SK-N-SH (cell line): ENCODE measurements around the gene COQ3. TPM values are rescaled to one million over a fixed set of nuclear protein-coding genes. Genes with fewer than 3 reads are reported as not detected.

Experiments used
- CTCF ChIA-PET: fragments of 300-600, 350-600 bp; formaldehyde crosslinking; extraction: SDS; loops from one replicate; lab custom pipeline; 2021; lab: Yijun Ruan, JAX
- POLR2A ChIA-PET: fragments of 350-600 bp; sonication (Branson Sonifier 250); formaldehyde crosslinking; extraction: SDS; loops from one replicate; lab custom pipeline; 2020; ENCODE audit warnings: antibody characterized with exemption, inconsistent platforms; lab: Yijun Ruan, JAX
- DNase-seq: peaks from one replicate; pipeline ENCODE4 v3.0.0; 2012
- H2AFZ ChIP-seq: fragments of 200-600 bp; sonication (generic); 2 replicates; pipeline ENCODE4 v1.8.1; 2016; ENCODE audit warnings: antibody characterized with exemption, mild to moderate bottlenecking, low read depth
- H3F3A ChIP-seq: fragments of 200-600 bp; sonication (generic); replicated peaks from 2 replicates; pipeline ENCODE3; 2016; ENCODE audit warnings: antibody characterized with exemption, mild to moderate bottlenecking; ENCODE audit not compliant: insufficient read depth
- H3K27ac ChIP-seq, 2 experiments: fragments of 200-500 bp in 1 of 2; fragments of 200-600 bp in 1 of 2; sonication (Bioruptor generic) in 1 of 2; sonication (generic), shearing (Covaris generic) in 1 of 2; 2 replicates each; pipeline versions ENCODE4 v1.5.1 to v1.6.1; 2014 to 2016; ENCODE audit warnings: low read depth in 2 of 2, inconsistent platforms in 1 of 2, low read length in 1 of 2, mild to moderate bottlenecking in 1 of 2, mixed read lengths in 1 of 2
- H3K27me3 ChIP-seq: fragments of 200-600 bp; sonication (generic), shearing (Covaris generic); 2 replicates; pipeline ENCODE4 v1.6.1; 2016; ENCODE audit warnings: mixed run types; ENCODE audit not compliant: insufficient read depth
- H3K36me3 ChIP-seq, 2 experiments: fragments of 200-500 bp in 1 of 2; fragments of 200-600 bp in 1 of 2; sonication (Bioruptor generic) in 1 of 2; sonication (generic) in 1 of 2; replicated peaks in 1 of 2; 2 replicates each; pipeline versions ENCODE3 to v1.5.1; 2014 to 2016; ENCODE audit warnings: low read length in 1 of 2, mild to moderate bottlenecking in 1 of 2; ENCODE audit not compliant: insufficient read depth in 2 of 2, control insufficient read depth in 1 of 2
- H3K4me1 ChIP-seq, 2 experiments: fragments of 200-500 bp in 1 of 2; fragments of 200-600 bp in 1 of 2; sonication (Bioruptor generic) in 1 of 2; sonication (generic), shearing (Covaris generic) in 1 of 2; 2 replicates each; pipeline versions ENCODE4 v1.5.1 to v1.6.1; 2014 to 2016; ENCODE audit warnings: low read depth in 1 of 2, low read length in 1 of 2, mixed run types in 1 of 2; ENCODE audit not compliant: insufficient read depth in 2 of 2, control insufficient read depth in 1 of 2
- H3K4me2 ChIP-seq: fragments of 200-600 bp; sonication (generic), shearing (Covaris generic); 2 replicates; pipeline ENCODE4 v1.6.1; 2017; ENCODE audit warnings: mixed run types
- H3K4me3 ChIP-seq, 2 experiments: fragments of 200-500 bp in 1 of 2; fragments of 200-600 bp in 1 of 2; sonication (Bioruptor generic) in 1 of 2; sonication (generic), shearing (Covaris generic) in 1 of 2; 2 replicates each; pipeline versions ENCODE4 v1.5.1 to v1.8.1; 2014 to 2016; ENCODE audit warnings: low read depth in 2 of 2, inconsistent platforms in 1 of 2, low read length in 1 of 2, mild to moderate bottlenecking in 1 of 2, mixed read lengths in 1 of 2, moderate library complexity in 1 of 2
- H3K79me2 ChIP-seq: fragments of 200-600 bp; sonication (generic); 2 replicates; pipeline ENCODE4 v1.8.1; 2017; ENCODE audit warnings: mild to moderate bottlenecking; ENCODE audit not compliant: insufficient read depth
- H3K9ac ChIP-seq: fragments of 200-600 bp; sonication (generic); 2 replicates; pipeline ENCODE4 v1.6.1; 2017; ENCODE audit warnings: mixed run types
- H3K9me2 ChIP-seq: fragments of 200-600 bp; sonication (generic); 2 replicates; pipeline ENCODE4 v1.6.1; 2017; ENCODE audit warnings: mixed run types
- H3K9me3 ChIP-seq: fragments of 200-600 bp; sonication (generic); 2 replicates; pipeline ENCODE4 v1.6.1; 2017; ENCODE audit warnings: mixed run types, mild to moderate bottlenecking, moderate library complexity
- H4K20me1 ChIP-seq: fragments of 200-600 bp; sonication (generic); 2 replicates; pipeline ENCODE4 v1.6.1; 2017; ENCODE audit warnings: mild to moderate bottlenecking, mixed run types; ENCODE audit not compliant: insufficient read depth
- CHD2 ChIP-seq: fragments of 150-350 bp; IDR thresholded peaks from 2 replicates; pipeline ENCODE4 v1.6.1; 2018; ENCODE audit warnings: low read length; ENCODE audit not compliant: partially characterized antibody
- ELF1 ChIP-seq: IDR thresholded peaks from 2 replicates; pipeline ENCODE4 v1.4.0; 2012
- EP300 ChIP-seq, 2 experiments: IDR thresholded peaks; 2 replicates each; pipeline versions ENCODE4 v1.4.0 to v1.6.1; 2012; ENCODE audit warnings: borderline replicate concordance in 1 of 2, low read depth in 1 of 2, low read length in 1 of 2
- FOXJ3 ChIP-seq: sonication (generic); formaldehyde crosslinking; IDR thresholded peaks from 2 replicates; pipeline ENCODE4 v1.5.1; 2020; ENCODE audit warnings: mild to moderate bottlenecking, missing genetic modification reagents
- IRF3 ChIP-seq: fragments of 150-350 bp; IDR thresholded peaks from 2 replicates; pipeline ENCODE4 v1.6.1; 2016; ENCODE audit warnings: mild to moderate bottlenecking, low read depth, low read length
- JUND ChIP-seq: IDR thresholded peaks from 2 replicates; pipeline ENCODE4 v1.4.0; 2012
- NFIC ChIP-seq: IDR thresholded peaks from 2 replicates; pipeline ENCODE4 v1.4.0; 2012; ENCODE audit warnings: borderline replicate concordance
- NRF1 ChIP-seq: IDR thresholded peaks from 2 replicates; pipeline ENCODE4 v1.6.1; 2012; ENCODE audit warnings: low read depth, mild to moderate bottlenecking, low read length
- POLR2AphosphoS5 ChIP-seq: IDR thresholded peaks from 2 replicates; pipeline ENCODE4 v1.6.1; 2012; ENCODE audit warnings: low read depth, low read length
- RAD21 ChIP-seq: IDR thresholded peaks from 2 replicates; pipeline ENCODE4 v1.6.1; 2012; ENCODE audit warnings: mild to moderate bottlenecking, low read length
- RCOR1 ChIP-seq: fragments of 150-350 bp; IDR thresholded peaks from 2 replicates; pipeline ENCODE4 v1.6.1; 2017; ENCODE audit warnings: antibody characterized with exemption, low read length
- REST ChIP-seq: IDR thresholded peaks from 2 replicates; pipeline ENCODE4 v1.6.1; 2012; ENCODE audit warnings: mild to moderate bottlenecking, low read depth, low read length, moderate library complexity
- RXRA ChIP-seq: IDR thresholded peaks from 2 replicates; pipeline ENCODE4 v1.4.0; 2012; ENCODE audit warnings: low read depth, mild to moderate bottlenecking, borderline replicate concordance
- TCF12 ChIP-seq: IDR thresholded peaks from 2 replicates; pipeline ENCODE4 v1.4.0; 2012
- USF1 ChIP-seq: IDR thresholded peaks from 2 replicates; pipeline ENCODE4 v1.4.0; 2012; ENCODE audit warnings: low read depth, borderline replicate concordance
- WGBS: methylation state at CpG from one replicate; pipeline ENCODE4 v1.1.6; 2017; ENCODE audit warnings: low lambda C conversion rate; 5-methylcytosine and 5-hydroxymethylcytosine counted together
- polyA plus RNA-seq, 3 experiments: library from polyadenylated mRNA; depleted of rRNA; stranded (reverse); fragments of >200 nt; gene quantifications; 2 replicates each; pipeline ENCODE4 v1.2.3, GENCODE V29; 2012

COQ3 gene
- polyA plus RNA-seq, 1 of the 3 experiments (the other 2 are of a cell fraction) = 6.4 TPM

GRCh38 chr6:99334526-99335127 lies 59.4 kb downstream of the COQ3 start (continued):
- no peak for TF ChIP-seq REST
- TF ChIP-seq FOXJ3 (CRISPR knock-in tag) = no peak
- peak; percentile 78 for TF ChIP-seq RAD21

GRCh38 chr6:99333068-99333467 lies 60.9 kb downstream of the COQ3 start:
- peaks cover 0 to 19% of the 10 kb centered on the region in 2 experiments for H3K36me3 ChIP-seq
- ChIA-PET CTCF (interaction anchor here (1.4 kb wide), 1 partner anchor 92 kb away, joined by 3 read pairs; the partner anchor contains the start of gene PNISR), POLR2A (no interaction called here)
- no peaks in the 10 kb centered on the region for H3K9me3 ChIP-seq
- H4K20me1 ChIP-seq = no peaks in the 10 kb centered on the region
- TF ChIP-seq NRF1 (no peak), RXRA (no peak), USF1 (no peak), JUND (no peak), RCOR1 (no peak), ELF1 (no peak), POLR2AphosphoS5 (no peak), EP300 (IDR thresholded peaks at IDR 0.05; ENCODE audit: borderline replicate concordance in 1 of 2, low read depth in 1 of 2, low read length in 1 of 2) (no peak), IRF3 (no peak), TCF12 (no peak), NFIC (no peak), CHD2 (no peak)
- no peak for DNase-seq
- H3K9ac ChIP-seq = no peak overlapping the region
- no peaks in the 10 kb centered on the region for H3K9me2 ChIP-seq
- no peak overlapping the region for H2AFZ ChIP-seq
- H3K4me2 ChIP-seq = no peak overlapping the region
- peaks cover 0 to 3% of the 10 kb centered on the region in 2 experiments; a peak in 2 of 4 replicates for H3K4me1 ChIP-seq
- no peak overlapping the region for H3K4me3 ChIP-seq
- H3K79me2 ChIP-seq = no peaks in the 10 kb centered on the region; the same call in 1 of the 2 replicates
- WGBS = 96% methylated on average over 6 of the region's 6 CpGs
- no peaks in the 10 kb centered on the region for H3F3A ChIP-seq
- no peak overlapping the region for H3K27ac ChIP-seq
- H3K27me3 ChIP-seq = no peaks in the 10 kb centered on the region
